ENCODE results near the gene CAMTA1.

The CAMTA1 gene

DNA sequence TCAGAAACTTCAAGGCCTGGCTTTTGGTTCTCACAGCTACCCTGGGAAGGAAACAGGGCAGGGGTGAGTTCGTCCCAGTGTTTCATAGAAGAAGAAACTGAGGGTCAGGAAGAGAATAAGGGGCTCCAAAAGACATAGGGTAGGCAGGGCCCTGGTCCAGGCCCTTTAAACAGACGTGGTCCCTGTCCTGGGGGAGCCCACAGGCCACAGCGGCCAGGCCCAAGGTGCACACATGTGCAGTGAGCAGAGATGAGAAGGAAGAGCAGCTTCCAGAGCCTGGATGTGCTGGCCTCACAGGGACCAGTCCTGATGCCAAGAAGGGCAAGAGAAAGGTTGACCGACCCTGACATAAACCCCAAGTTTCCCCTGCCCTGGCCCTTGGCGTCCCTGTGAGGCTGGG, 690.4 kb downstream of the CAMTA1 start:
- no peak for DNase-seq

DNA sequence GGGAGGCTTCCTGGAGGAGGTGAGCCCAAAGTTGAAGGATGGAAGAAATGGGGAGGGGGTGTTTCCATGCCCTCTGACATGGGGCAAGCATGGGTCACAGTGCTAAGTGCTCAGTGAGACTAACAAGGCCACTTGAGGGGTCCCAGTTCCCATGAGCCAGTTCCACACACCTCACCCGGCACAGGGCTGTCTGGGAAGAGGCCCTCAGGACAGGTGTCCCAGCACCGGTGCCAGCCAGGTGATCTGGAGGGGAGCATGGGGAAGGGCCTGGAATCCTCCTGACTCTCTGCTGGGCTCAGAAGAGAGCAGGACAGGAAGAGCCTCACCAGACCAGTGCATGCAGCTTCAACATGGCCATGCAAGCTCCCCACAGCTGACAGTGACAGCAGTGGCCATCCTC, 691.1 kb downstream of the CAMTA1 start:
- DNase-seq: no peak

DNA sequence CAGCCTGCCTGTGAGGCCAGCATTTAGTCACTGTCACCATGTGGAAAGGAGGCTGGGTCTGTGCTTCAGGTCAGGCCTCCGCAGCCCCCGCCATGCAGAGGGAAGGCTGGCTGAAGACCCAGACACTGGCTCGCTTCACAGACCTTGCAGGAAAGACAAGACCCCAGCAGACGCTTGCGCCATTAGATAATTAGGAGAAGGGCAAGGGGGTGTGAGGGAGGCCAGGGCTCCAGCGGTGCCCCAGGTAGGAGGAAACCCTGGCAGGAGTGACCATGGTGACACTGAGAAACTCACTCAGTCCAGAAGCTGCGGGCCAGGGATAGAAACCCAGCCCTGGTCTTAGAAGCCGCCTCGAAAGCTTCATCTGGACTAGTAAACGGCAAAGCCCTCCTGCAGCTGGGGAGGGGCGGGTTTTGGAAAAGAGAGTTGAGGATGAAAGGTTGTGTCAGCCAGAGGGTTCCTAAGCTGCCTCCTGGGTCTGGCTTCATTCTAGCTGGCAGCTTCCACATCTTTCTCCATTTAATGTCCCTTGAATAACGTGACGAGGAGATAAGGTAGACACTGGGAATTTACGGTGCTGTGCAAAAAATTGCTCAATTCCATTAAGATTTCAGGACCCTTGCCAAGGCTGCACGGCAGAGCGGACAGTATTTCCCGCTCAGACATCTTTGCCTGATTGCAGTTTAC, 691.8 kb downstream of the CAMTA1 start:
- DNase-seq: no peak

DNA sequence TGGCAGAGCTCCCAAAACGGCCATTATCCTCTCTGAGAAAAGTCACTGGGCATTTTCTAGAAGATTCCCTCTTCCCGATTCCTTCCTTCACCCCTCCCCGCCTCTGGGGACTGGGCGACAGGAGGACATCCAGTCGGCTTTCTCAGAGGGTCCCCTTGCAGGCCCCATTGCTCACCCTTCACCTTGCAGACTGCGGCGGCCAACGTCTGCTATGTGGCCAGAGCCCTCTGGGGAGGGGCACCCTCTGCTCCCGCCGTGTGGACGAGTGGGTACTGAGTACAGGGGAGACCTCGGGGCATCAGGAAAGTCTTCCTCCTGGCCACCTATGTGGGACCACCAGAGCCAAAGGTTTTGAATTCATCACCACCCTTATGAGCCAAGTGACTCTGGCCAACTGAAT, 692.3 kb downstream of the CAMTA1 start:
- no peak for DNase-seq

DNA sequence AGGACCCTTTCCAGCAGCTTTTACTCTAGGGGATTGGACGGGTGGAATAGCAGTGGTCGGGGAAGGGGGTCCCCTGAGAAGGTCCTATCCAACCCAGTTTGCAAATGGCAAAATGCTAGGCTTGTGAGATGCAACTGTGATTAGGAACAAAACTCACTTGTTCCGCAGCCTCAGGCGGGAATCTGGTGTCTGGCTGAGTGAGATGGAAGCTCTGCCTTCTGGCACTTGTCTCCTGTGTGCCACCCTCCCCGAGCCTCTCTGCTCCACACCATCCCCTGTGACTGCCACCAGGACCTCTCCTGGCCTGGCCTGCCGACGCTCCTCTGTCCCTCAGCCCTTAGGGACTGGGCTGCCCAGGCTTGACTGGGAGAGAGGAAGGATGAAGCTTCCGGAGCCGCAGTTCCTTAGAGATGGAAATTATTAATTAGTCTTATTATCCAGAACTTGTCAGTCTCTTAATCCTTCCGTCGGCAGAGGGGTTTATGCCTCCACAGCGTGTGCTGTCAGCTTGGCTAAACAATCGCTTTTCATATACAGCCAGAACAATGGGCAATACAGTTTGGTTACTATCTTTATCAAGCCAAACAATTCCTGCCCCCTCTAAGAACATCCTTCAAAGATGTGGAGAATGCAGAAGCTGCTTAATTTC, 693.0 kb downstream of the CAMTA1 start:
- no peak for DNase-seq

DNA sequence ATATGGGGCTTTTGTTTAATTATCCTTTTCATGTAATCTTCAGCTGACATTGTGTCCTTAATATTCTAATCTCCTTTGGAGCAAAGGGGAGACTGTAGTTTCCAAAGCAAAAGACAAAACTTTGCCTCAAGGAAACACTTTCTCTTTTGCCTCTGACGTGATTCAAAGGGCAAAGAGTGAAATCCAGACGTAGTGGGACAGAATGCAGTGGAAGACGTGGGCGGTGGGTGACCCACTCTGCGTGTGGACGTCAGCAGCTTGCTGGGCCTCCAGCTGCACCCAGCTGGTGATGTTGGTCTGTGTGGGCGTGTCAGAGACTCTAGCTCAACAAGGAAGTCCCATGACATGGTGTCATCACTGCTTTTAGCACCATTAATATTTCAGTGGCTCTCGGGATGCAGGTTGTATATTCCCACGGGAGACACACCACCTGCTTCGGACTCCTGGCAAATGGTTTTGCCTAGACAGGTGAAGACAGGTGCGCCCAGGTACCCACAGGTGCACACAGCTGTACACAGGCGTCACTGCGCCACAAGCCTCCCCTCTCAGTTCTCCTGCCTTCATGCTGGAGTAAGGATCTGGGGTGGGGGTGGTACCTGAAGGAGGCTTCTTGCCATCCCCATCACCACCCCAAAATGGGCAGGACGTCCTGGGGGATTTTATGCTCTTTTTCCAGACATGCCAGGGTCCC, 693.7 kb downstream of the CAMTA1 start:
- peak; percentile 95 to 100 for DNase-seq

DNA sequence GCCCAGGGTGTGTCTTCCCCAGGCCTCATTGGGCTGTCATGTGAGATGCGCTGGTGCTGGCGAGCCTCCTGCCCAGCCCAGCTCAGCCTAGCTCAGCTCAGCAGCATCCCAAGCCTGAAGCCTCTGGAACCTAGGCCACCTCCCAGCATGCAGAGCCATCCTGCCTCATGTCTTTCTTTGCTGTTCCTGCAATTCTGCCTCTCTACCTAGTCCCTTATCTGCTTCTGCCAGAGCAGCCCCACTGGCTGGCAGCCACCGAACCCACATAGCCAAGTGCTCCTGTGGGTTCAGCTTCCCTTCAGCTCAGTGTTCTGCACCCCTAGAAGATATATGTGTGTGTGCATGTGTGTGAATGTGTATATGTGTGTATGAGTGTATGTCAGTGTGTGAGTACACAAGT, 694.3 kb downstream of the CAMTA1 start:
- DNase-seq: no peak

DNA sequence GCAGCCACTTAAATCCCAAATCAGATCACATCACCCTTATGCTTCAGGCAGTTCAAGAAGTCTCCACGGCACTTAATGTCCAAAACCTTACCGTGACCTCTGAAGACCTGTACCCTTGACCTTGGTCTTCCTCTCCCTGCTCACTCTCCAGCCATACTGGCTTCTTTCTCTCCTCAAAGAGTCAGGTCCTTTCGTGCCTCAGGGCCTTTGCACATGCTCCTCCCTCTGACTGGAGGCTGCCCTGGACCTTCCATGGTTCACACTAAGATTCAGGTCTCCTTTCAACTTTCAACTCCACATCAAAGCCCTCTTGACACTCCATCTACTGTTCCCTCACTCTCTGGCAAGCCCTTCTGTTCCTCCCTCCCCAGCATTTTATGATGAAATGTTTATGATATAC, 695.9 kb downstream of the CAMTA1 start:
- no peak for DNase-seq

DNA sequence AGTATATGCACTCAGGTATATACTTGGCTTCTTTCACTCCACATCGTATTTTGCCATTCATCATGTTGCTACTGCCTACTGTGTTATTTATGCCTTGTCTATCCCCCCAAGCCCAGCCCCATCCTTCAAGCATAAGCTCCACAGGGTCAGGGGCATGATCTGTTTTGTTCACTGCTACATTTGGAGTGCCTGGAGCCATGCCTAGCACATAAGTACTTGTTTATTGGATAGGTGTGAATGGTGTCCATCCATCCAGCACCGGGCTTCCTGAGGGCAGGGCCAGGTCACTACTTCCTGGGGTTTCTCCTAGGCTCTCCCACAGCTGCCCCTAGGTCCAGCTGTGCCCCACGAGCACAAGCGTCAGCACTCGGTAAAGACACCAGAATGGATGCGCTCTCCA, 696.8 kb downstream of the CAMTA1 start:
- DNase-seq: no peak

DNA sequence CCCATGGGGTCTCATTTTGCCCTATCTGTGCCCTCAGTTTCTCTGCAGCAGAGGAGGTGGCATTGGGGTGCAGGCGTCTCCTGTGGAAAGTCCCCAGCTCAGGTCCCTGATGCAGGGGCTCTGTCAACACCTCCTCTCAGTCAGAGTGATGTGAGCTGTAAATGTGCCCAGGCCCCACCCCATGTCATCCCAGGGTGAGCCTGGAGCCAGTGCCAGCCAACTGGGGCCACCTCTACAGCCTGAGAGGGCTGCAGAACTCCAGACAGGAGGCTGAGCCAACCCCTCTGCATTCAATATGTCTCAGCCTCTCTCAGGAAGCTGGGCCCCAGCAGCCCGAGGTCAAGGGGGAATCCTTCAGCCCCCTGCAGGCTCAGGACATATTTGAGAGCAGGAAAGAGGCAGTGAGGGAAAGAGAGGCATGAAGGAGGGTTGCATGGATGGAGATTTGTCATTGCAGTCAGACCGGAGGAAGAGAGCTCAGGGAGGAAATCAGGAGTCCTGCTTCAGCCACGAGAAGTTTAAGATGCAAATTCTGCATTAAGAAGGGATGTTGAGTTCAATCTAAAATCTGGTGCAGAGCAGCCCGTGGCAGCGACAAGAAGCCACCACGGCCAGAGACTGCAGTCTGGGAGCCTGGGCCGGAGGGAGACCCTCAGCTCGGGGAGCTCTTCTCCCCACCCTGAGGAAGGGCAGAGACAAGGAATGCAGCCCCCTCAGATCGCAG, 697.7 kb downstream of the CAMTA1 start:
- no peak for DNase-seq

DNA sequence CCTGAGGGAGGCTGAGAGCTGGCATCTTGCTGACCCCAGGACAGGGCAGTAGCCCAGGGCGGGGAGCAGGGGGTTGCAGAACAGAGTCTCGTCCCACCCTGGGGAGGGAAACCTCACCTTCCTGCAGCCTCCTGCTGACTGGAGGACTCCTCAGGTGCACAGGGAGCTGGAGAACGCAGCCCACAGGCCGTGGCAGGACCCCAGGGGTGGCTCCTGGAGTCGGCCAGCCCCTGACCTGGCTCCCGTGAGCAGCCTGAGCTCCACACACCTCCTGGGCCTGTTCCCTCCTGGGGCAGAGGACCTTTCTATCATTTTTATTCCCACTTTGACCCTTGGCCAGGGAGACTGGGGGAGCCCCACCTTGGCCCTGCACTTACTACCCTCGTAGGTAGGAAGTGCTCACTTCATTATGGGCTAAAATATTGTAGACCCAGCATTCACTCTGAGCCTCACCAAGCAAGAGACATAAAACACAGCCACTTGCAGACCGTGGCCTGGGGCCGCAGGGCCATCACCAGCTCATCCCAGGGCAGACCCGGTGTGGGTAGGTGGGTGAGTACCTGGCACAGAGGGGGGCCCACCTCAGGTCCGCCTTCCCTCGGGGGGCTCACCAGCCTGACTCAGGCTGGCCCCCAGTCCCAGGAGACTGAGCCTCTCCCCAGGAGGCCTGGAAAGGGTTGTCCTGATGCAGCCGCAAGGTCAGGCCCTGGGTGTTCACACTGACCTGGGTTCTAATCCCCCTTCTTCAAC, 698.6 kb downstream of the CAMTA1 start:
- DNase-seq: no peak

DNA sequence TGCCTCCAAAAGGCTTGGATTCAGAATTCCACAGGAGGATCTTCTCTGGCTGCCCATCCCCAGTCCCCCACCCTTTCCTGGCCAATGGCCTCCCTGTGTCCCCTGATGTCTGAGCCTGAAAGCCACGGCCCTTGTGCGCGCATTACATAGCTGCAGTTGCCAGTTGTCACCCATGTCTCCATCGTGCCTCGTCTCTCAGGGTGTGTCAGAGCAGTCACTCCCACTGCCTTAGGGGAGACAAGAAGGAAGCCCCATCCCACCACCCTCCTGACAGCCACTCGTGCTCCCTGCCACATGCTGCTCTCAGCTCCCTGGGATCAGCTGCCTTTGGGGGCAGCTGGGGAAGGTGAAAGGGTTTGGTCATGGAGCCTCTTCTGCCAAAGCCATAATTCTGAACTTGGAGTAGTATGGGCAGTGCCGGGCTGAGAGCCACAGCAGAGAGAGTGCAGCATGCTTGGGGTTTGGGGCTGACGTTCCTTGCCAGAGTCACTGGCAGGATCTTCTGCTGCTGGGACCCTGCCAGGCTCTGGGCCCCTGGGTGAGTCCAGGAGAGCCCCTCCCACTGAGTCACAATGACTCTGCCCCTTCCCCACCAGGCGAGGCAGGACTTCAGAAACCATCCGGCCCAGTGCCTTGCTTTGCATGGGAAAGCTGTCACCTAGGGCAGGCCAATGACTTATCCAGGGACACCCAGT, 700.0 kb downstream of the CAMTA1 start:
- DNase-seq: no peak

DNA sequence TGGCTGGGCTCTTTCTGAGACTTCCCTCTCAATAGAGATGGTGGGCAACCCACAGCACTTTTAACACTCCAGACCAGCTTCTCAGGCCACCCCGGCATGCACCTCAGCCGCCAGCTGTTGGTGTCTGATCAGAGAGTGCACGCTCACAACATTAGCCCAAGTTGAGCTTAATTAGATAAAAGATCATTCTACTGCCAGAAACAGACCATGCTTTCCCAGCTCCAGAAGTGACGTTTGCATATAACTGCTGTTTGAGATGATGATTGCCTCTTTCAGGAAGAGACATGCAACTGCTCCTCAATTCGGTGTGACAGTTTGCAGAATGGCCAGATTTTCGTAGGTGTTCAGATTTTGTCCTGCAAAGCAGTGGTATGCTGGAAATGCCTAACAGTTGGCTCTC, 700.6 kb downstream of the CAMTA1 start:
- DNase-seq: no peak

DNA sequence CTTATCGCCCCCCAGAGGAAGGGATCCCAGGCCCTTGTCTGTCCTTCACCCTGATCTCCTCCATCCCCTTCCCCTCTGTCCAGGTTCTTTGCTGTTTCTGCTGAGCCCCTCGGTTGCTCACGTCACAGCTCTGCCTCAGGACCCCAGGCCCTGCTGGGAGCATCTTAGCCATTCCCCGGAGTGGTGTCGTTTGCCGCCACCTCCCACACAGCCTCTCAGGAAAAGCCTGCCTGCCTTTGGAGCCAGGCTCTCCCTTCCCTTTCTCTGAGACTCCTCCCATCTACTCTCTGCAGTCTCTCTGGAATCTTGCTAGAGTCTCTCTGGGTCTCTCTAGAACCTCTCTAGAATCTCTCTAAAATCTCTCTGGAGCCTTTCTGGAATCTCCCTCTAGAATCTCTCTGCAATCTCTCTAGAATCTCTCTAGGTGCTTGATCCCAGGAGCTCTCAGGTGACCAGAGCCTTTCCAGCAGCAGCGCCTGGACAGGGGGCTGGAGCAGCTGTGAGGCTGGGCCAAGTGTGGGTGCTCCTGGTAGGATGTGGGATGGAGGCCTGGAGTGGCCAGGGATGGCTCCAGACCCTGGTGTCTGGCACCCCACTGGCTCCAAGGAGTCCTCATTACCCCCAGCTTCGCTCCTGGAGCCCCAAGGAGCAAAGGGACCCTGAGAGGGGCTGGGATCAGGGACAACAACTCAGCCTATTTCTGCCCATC, 702.7 kb downstream of the CAMTA1 start:
- no peak for DNase-seq

DNA sequence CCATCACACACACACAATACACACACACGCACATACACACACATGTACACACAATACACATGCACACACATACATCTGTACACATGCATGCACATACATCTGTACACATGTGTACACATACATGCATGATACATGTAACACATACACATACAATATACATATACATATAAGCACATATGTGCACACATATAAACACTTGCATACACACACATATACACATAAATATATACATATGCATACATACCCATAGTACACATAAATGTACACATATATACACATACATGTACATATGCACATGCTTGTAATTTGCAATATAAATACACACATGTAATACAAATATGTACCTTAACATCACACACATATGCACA, 703.2 kb downstream of the CAMTA1 start:
- no peak for DNase-seq

DNA sequence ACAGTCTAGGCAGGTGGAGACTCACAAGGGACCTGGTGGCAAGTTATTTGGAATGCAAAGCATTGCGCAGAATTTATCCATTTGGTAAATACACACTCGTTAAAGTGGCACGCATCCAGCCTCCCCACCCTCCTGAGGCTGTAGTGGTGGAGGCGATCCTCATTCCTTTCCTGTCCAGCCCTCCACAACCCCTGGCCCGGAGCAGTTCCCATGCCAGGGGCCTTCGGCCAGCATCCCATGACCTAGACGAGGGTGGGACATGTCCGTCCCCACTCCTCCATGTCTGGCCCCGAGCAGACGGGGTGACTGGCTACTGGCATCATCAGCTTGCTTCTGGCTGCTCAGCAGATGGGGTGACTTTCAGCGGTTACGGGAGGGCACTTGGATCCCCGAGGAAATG, 704.3 kb downstream of the CAMTA1 start:
- DNase-seq: no peak

DNA sequence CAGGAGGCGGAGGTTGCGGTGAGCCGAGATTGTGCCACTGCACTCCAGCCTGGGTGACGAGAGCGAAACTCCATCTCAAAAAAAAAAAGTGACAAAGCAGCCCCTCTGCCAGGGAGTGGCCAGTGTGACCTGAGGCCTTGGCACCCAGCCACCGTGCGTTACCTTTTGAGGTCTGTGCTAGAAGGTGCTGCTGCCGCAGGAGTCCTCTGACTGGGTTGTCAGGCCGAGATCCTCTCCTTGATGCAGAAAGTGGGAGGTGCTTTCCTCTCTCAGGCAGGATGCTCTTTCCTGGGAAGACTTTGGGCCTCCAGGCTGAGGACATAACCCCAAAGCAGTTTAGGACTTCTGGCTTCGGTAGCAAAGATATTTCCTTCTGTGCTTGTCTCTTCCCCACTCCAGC, 705.3 kb downstream of the CAMTA1 start:
- no peak for DNase-seq

DNA sequence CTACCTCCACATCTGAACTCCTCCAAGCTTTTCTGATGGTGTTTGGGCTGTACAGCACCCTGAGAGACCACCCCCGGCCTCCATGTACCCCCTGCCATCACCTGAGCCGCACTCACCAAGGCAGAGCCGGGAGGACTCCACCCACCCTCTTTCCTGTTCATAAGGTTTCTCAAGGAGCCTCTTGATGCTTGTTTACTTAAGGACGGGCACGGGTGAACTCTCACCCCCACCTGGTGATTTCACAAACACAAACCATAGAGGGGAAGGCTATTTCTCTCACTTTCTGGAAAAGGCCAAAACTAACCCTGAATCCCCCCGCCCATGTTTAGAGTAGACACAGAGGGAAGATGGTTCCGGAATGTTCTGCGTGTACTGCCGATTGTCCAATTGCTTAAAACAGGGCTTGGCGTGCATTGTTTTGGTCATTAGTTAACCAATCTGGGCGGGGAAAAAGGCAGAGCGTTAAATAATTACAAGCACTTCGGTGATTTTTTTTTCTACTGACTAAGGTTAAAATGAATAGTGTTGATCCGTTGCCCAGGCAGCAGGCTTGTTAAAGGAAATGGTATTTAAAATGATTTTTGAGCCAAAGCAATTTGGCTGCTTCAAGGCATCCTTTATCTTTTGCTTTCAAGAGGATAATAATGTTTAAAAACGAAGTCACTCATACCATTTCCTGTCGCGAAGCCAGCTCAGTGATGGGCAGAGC, 706.0 kb downstream of the CAMTA1 start:
- DNase-seq: no peak

DNA sequence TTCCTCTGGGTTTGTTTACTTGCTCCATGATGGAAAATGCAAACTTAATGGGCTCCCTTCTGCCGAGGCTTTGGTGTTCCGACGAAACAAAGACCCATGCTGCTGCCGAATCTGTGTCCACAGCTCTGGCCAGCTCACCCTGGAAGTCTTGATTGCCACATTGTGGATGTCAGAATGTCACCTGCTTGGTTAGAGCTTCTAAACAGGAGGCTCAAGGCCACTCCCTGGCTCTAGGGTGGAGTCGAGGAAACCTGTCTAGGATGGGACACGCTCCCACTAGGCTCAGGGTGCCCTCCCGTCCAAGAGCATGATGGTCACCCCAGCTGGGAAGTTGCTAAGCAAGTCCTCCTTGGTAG, 706.5 kb downstream of the CAMTA1 start:
- no peak for DNase-seq

DNA sequence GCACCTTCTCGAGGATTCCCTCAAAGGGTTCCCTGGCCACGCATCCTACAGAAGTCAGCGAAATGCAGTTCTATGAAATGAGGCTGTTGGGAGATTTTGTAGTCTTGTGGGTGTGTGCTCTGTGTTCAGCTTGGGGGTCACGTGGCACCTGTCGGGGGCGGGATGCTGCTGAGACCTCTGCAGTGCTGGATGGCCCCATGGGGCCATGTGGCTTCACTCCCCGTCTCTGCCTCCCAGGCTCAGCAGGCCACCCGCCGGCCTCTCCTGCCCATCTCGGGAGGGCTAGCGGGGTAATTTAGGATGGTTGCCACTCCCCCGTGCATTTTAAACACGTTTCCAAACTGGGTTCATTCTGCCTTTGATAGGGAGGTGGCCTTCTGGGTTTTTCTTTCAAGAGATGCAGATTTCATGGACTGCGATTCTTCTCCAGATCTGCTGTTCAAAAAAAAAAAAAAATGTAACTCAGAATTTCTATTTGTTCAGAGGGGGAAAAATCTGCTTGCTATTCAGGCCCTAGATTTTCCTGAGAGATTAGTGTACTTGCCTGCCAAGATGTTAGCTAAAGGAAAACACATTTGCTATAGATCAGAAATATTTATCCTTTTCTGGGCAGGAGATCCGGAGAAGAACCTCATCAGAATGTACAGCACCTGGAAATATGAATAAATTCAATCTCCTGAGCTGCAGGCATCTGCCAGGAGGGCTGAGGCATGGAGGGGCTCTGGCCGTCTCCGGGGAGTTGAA, 708.6 kb downstream of the CAMTA1 start:
- DNase-seq: no peak
